Progenitor cell of endocrine pancreas (in vitro differentiated cells): ENCODE results near the gene COL1A2. TPM values are rescaled to one million over a fixed set of nuclear protein-coding genes. Genes with fewer than 3 reads are reported as not detected.

Experiments used
- DNase-seq: peaks from one replicate; pipeline ENCODE4 v3.0.0; 2021; ENCODE audit warnings: low spot score; ENCODE audit not compliant: unreplicated experiment
- H3K27ac Mint-ChIP-seq: 2 replicates; pipeline ENCODE4 v1.8.0; 2021; ENCODE audit warnings: mild to moderate bottlenecking, moderate library complexity, mixed read lengths
- H3K27me3 Mint-ChIP-seq: 2 replicates; pipeline ENCODE4 v1.8.0; 2021; ENCODE audit warnings: mixed read lengths
- H3K36me3 Mint-ChIP-seq: 2 replicates; pipeline ENCODE4 v1.8.0; 2022; ENCODE audit warnings: mixed read lengths; ENCODE audit not compliant: insufficient read depth
- H3K4me1 Mint-ChIP-seq: 2 replicates; pipeline ENCODE4 v1.8.0; 2021; ENCODE audit warnings: low read depth, mixed read lengths
- H3K4me3 Mint-ChIP-seq: 2 replicates; pipeline ENCODE4 v1.8.0; 2021; ENCODE audit warnings: low read depth, mild to moderate bottlenecking, moderate library complexity, mixed read lengths
- H3K9me3 Mint-ChIP-seq: 2 replicates; pipeline ENCODE4 v1.8.0; 2021; ENCODE audit warnings: low read depth, mixed read lengths
- total RNA-seq: library from RNA; stranded (reverse); gene quantifications from 2 replicates; pipeline ENCODE4 v1.2.1, GENCODE V29; 2021
- TF ChIP-seq, protein P1 (sequence below): fragments of 200-600 bp; sonication (generic); IDR thresholded peaks from one replicate; pipeline ENCODE4 v1.5.0; 2021; ENCODE audit warnings: antibody characterized with exemption, mild to moderate bottlenecking; ENCODE audit not compliant: unreplicated experiment

Gene COL1A2
- total RNA-seq, 1 donor from 2014 or later = 14.8 TPM

DNA sequence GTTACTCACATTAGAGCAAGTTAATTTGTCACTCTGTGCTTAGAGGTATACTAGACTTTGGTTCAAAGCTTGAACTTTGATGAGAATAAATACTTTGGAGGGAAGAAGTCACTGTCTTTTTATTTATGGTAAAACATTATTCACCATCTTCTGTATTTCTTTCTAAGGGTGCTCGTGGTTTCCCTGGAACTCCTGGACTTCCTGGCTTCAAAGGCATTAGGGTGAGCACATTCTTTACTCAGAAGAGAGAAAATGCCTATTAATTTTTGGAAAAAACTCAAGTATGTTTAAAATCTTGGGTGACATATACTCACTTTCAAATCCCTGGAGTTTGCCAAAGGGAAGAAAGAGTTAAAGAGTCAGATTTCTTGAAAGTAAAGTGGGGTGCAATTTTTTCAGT is 10.8 kb downstream of the COL1A2 start:
- no peaks in the 10 kb centered on the region for H3K27me3 Mint-ChIP-seq
- no peak overlapping the region for H3K4me3 Mint-ChIP-seq
- H3K36me3 Mint-ChIP-seq = peaks cover 1% of the 10 kb centered on the region
- H3K9me3 Mint-ChIP-seq = no peaks in the 10 kb centered on the region
- peaks cover 2% of the 10 kb centered on the region for H3K4me1 Mint-ChIP-seq
- TF ChIP-seq, protein P1, sequence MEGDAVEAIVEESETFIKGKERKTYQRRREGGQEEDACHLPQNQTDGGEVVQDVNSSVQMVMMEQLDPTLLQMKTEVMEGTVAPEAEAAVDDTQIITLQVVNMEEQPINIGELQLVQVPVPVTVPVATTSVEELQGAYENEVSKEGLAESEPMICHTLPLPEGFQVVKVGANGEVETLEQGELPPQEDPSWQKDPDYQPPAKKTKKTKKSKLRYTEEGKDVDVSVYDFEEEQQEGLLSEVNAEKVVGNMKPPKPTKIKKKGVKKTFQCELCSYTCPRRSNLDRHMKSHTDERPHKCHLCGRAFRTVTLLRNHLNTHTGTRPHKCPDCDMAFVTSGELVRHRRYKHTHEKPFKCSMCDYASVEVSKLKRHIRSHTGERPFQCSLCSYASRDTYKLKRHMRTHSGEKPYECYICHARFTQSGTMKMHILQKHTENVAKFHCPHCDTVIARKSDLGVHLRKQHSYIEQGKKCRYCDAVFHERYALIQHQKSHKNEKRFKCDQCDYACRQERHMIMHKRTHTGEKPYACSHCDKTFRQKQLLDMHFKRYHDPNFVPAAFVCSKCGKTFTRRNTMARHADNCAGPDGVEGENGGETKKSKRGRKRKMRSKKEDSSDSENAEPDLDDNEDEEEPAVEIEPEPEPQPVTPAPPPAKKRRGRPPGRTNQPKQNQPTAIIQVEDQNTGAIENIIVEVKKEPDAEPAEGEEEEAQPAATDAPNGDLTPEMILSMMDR = no peak
- no peak overlapping the region for H3K27ac Mint-ChIP-seq
- no peak for DNase-seq

DNA sequence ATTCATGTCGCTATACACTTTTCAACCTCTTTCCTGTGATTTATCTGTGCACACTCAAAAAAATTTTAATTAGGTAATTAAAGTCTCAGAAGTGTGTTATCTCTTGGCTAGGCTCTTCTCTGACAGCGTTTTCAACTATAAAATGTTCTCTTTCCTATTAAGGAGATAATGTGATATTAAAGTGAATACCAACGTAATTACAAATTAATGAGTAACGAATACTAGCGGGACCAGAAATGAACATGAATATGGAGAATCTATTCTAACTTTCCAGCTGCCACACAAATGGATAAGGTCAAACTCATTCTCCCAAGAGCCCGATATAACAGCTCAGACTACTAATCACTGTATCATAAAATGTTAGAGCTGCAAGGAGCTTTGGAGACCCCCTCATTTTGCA is 12.0 kb downstream of the COL1A2 start:
- Mint-ChIP-seq H3K36me3 (peaks cover 1% of the 10 kb centered on the region), H3K27ac (no peak overlapping the region), H3K4me1 (peaks cover 2% of the 10 kb centered on the region), H3K4me3 (no peak overlapping the region), H3K9me3 (no peaks in the 10 kb centered on the region), H3K27me3 (no peaks in the 10 kb centered on the region)
- TF ChIP-seq, protein P1 = no peak
- no peak for DNase-seq

DNA sequence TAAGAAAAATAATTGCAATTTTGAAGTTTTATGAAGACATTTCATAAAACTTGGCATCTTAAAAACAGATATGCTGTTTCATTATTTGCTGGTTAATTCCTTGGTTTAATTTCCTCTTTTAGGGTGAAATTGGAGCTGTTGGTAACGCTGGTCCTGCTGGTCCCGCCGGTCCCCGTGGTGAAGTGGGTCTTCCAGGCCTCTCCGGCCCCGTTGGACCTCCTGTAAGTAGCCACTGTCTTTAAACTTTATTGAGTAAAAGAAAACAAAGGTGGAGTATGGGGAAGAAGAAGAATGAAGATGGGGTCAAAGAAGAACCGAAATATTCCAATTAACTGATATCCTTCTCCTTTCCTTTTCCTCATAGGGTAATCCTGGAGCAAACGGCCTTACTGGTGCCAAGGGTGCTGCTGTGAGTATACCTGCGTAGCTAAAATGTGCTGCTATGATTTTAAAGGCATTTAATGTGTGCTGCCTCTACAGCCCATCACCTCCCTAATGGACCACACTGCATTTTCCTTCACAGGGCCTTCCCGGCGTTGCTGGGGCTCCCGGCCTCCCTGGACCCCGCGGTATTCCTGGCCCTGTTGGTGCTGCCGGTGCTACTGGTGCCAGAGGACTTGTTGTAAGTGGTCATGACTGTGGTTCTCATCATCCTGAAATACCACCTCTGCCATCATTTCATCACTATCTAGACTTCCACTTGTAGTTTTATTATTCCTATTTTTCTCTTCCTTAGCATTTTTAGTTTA is 14.7 kb downstream of the COL1A2 start:
- H3K27me3 Mint-ChIP-seq = no peaks in the 10 kb centered on the region
- H3K36me3 Mint-ChIP-seq = peaks cover 1% of the 10 kb centered on the region
- H3K27ac Mint-ChIP-seq = no peak overlapping the region
- no peaks in the 10 kb centered on the region for H3K4me1 Mint-ChIP-seq
- TF ChIP-seq, protein P1 = no peak
- no peak overlapping the region for H3K4me3 Mint-ChIP-seq
- DNase-seq = no peak
- H3K9me3 Mint-ChIP-seq = no peaks in the 10 kb centered on the region

DNA sequence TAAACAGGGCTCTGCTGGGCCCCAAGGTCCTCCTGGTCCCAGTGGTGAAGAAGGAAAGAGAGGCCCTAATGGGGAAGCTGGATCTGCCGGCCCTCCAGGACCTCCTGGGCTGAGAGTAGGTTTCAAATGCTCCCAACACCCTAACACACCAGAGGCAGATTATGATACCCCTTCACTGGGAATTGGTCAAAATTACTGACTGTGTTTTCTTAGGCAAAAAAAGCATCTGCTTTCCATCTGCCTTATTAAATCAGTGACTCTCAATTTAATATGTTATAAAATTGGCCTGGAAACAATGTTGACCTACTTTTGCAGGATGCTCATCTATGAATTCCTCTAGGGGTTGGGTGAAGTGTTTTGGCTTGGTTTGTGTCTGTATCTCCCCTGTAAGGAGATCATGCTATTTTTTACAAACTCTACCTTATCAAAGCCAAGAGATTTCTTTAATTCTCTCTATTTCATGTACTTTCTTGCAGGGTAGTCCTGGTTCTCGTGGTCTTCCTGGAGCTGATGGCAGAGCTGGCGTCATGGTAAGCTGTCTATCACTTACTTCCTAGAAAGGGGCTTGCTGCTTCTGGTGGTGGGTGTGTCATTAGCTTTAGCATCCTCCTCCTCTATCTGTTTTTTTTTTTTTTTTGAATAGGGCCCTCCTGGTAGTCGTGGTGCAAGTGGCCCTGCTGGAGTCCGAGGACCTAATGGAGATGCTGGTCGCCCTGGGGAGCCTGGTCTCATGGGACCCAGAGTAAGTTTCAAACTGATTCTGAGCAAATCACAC is 15.9 kb downstream of the COL1A2 start:
- DNase-seq = no peak
- H3K4me1 Mint-ChIP-seq = no peaks in the 10 kb centered on the region
- no peak overlapping the region for H3K4me3 Mint-ChIP-seq
- TF ChIP-seq, protein P1 = no peak
- H3K36me3 Mint-ChIP-seq = peaks cover 1% of the 10 kb centered on the region
- H3K27me3 Mint-ChIP-seq = no peaks in the 10 kb centered on the region
- H3K9me3 Mint-ChIP-seq = no peaks in the 10 kb centered on the region
- H3K27ac Mint-ChIP-seq = no peak overlapping the region

DNA sequence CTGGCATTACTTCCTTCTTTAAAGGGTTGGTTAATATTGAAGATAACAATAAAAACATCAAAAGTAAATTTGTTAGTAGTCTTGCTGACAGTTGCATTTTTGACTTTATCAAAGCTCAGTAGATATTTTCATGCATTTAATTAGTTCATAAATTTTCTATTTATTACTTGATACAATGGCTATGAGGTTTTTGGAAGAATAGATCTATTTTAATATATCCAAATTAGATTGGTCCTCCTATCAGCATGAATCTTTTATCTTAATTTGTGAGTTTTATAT is 16.4 kb downstream of the COL1A2 start:
- Mint-ChIP-seq H3K4me1 (no peaks in the 10 kb centered on the region), H3K4me3 (no peak overlapping the region), H3K27me3 (no peaks in the 10 kb centered on the region), H3K36me3 (peaks cover 1% of the 10 kb centered on the region), H3K9me3 (no peaks in the 10 kb centered on the region), H3K27ac (no peak overlapping the region)
- no peak for DNase-seq
- TF ChIP-seq, protein P1 = no peak
